Muscle of leg (tissue), 11 donors: ENCODE measurements around the gene F7. TPM values are rescaled to one million over a fixed set of nuclear protein-coding genes. Genes with fewer than 3 reads are reported as not detected.
A peak's percentile ranks its signal among the peaks of the same experiment; 100 is the strongest.

Experiments used
- DNase-seq: peaks from one replicate; pipeline ENCODE4 v3.0.0; 2013
- H3K27ac ChIP-seq: one replicate; pipeline ENCODE4 v1.5.1; 2013; ENCODE audit warnings: mild to moderate bottlenecking, low read length, control low read depth
- H3K27me3 ChIP-seq: one replicate; pipeline ENCODE4 v1.6.1; 2013; ENCODE audit warnings: low read length; ENCODE audit not compliant: control insufficient read depth, insufficient read depth
- H3K36me3 ChIP-seq: one replicate; pipeline ENCODE4 v1.6.1; 2013; ENCODE audit warnings: low read length; ENCODE audit not compliant: control insufficient read depth, insufficient read depth
- H3K4me1 ChIP-seq: one replicate; pipeline ENCODE4 v1.6.1; 2013; ENCODE audit warnings: low read length; ENCODE audit not compliant: control insufficient read depth, insufficient read depth
- H3K4me3 ChIP-seq: one replicate; pipeline ENCODE4 v1.5.1; 2013; ENCODE audit warnings: low read length, control low read depth
- H3K9me3 ChIP-seq: replicated peaks from 2 replicates; pipeline ENCODE4 v1.6.1; 2013; ENCODE audit warnings: low read depth, low read length; ENCODE audit not compliant: control insufficient read depth
- WGBS: methylation state at CpG from one replicate; pipeline ENCODE4 v1.1.5; 2013; ENCODE audit warnings: missing lambda C conversion rate; ENCODE audit not compliant: insufficient coverage; 5-methylcytosine and 5-hydroxymethylcytosine counted together
- polyA plus RNA-seq, 8 donors: library from polyadenylated mRNA; unstranded; fragments of 120-200 nt; gene quantifications; one replicate each; pipeline versions ENCODE4 v1.2.1 to v1.2.3, GENCODE V29; 2013; ENCODE audit warnings: inconsistent platforms in 1 of 8, low replicate concordance in 1 of 8; ENCODE audit not compliant: insufficient read length in 8 of 8, insufficient read depth in 1 of 8
- total RNA-seq: library from RNA; stranded (reverse); fragments of 120-200 nt; gene quantifications from one replicate; pipeline ENCODE4 v1.2.4, GENCODE V29; 2013

Gene F7
- total and polyA plus RNA-seq, 9 donors = 0.99 to 2.0 (median 1.6) TPM

- no peaks in the 10 kb centered on the region for H3K36me3 ChIP-seq
- peaks cover 21% of the 10 kb centered on the region for H3K4me1 ChIP-seq
- H3K27ac ChIP-seq = no peak overlapping the region
- WGBS = 90% methylated on average over 37 of the region's 42 CpGs
- H3K27me3 ChIP-seq = peaks cover 18% of the 10 kb centered on the region
- H3K9me3 ChIP-seq = no peaks in the 10 kb centered on the region
- DNase-seq = no peak
- no peak overlapping the region for H3K4me3 ChIP-seq
Observed at GRCh38 chr13:113118261-113119021, 12.8 kb downstream of the F7 start.

- Histone ChIP-seq H3K27ac (no peak overlapping the region), H3K36me3 (no peaks in the 10 kb centered on the region), H3K4me1 (peaks cover 28% of the 10 kb centered on the region), H3K4me3 (no peak overlapping the region), H3K9me3 (no peaks in the 10 kb centered on the region), H3K27me3 (peaks cover 13% of the 10 kb centered on the region)
- 90% methylated on average over 14 of the region's 16 CpGs for WGBS
- DNase-seq = no peak
Observed at GRCh38 chr13:113119166-113119821, 13.7 kb downstream of the F7 start.

- Histone ChIP-seq H3K36me3 (no peaks in the 10 kb centered on the region), H3K27ac (no peak overlapping the region), H3K4me1 (peaks cover 33% of the 10 kb centered on the region), H3K4me3 (no peak overlapping the region), H3K27me3 (peaks cover 11% of the 10 kb centered on the region), H3K9me3 (no peaks in the 10 kb centered on the region)
- WGBS = 84% methylated on average over 6 of the region's 7 CpGs
- no peak for DNase-seq
Observed at GRCh38 chr13:113119822-113120189, 14.2 kb downstream of the F7 start.

GRCh38 chr13:113120300-113121182 is 14.9 kb downstream of the F7 start:
- DNase-seq = no peak
- no peaks in the 10 kb centered on the region for H3K36me3 ChIP-seq
- 79% methylated on average over 16 of the region's 19 CpGs for WGBS
- H3K4me3 ChIP-seq = no peak overlapping the region
- peaks cover 10% of the 10 kb centered on the region for H3K27me3 ChIP-seq
- H3K9me3 ChIP-seq = no peaks in the 10 kb centered on the region
- no peak overlapping the region for H3K27ac ChIP-seq
- H3K4me1 ChIP-seq = peaks cover 33% of the 10 kb centered on the region

GRCh38 chr13:113121183-113121927 is 15.8 kb downstream of the F7 start:
- no peak overlapping the region for H3K27ac ChIP-seq
- DNase-seq = no peak
- H3K36me3 ChIP-seq = no peaks in the 10 kb centered on the region
- no peaks in the 10 kb centered on the region for H3K9me3 ChIP-seq
- peaks cover 33% of the 10 kb centered on the region for H3K4me1 ChIP-seq
- H3K4me3 ChIP-seq = no peak overlapping the region
- 91% methylated on average over 24 of the region's 24 CpGs for WGBS
- peaks cover 7% of the 10 kb centered on the region for H3K27me3 ChIP-seq

- no peaks in the 10 kb centered on the region for H3K9me3 ChIP-seq
- H3K27ac ChIP-seq = peak overlapping the region; percentile 79
- peaks cover 33% of the 10 kb centered on the region for H3K4me1 ChIP-seq
- 47% methylated on average over 9 of the region's 16 CpGs for WGBS
- H3K36me3 ChIP-seq = no peaks in the 10 kb centered on the region
- no peak for DNase-seq
- peaks cover 6% of the 10 kb centered on the region for H3K27me3 ChIP-seq
- H3K4me3 ChIP-seq = no peak overlapping the region
Observed at GRCh38 chr13:113121928-113122471, 16.4 kb downstream of the F7 start.

- Histone ChIP-seq H3K27ac (peak within 1 kb of the TSS; percentile 79), H3K4me1 (peaks cover 33% of the 10 kb centered on the region), H3K36me3 (no peaks in the 10 kb centered on the region), H3K4me3 (peak within 1 kb of the TSS; percentile 7), H3K27me3 (peaks cover 5% of the 10 kb centered on the region), H3K9me3 (no peaks in the 10 kb centered on the region)
- peak; percentile 85 for DNase-seq
- WGBS = 24% methylated on average over 19 of the region's 23 CpGs
Observed at GRCh38 chr13:113122550-113123225, 17.1 kb downstream of the F7 start, which contains the start of gene F10. F10 (plus strand) TSS chr13:113122799; CDS start chr13:113122856, 57 bp downstream.

- Histone ChIP-seq H3K27ac (peak overlapping the region; percentile 79), H3K4me3 (peak overlapping the region; percentile 7), H3K4me1 (peaks cover 33% of the 10 kb centered on the region), H3K36me3 (no peaks in the 10 kb centered on the region), H3K9me3 (no peaks in the 10 kb centered on the region), H3K27me3 (peaks cover 4% of the 10 kb centered on the region)
- WGBS = 58% methylated on average over 19 of the region's 29 CpGs
- DNase-seq = peak; percentile 58
Observed at GRCh38 chr13:113123226-113124201, 17.9 kb downstream of the F7 start.
